22Rv1 (cell line): ENCODE results near the gene ZNF317.
"Not testable (repeated sequence)": the region's sequence is repeated elsewhere in the genome, so short reads cannot be mapped to it uniquely, and the experiment has no call there.

Source experiments
- ZFX ChIP-seq: fragments of 450-650 bp; IDR thresholded peaks from 2 replicates; pipeline ENCODE4 v1.6.1; 2017; ENCODE audit warnings: antibody characterized with exemption, borderline replicate concordance
- TF ChIP-seq, protein P1 (sequence below): fragments of 450-650 bp; IDR thresholded peaks from 2 replicates; pipeline ENCODE4 v1.5.1; 2017; ENCODE audit warnings: mild to moderate bottlenecking

DNA sequence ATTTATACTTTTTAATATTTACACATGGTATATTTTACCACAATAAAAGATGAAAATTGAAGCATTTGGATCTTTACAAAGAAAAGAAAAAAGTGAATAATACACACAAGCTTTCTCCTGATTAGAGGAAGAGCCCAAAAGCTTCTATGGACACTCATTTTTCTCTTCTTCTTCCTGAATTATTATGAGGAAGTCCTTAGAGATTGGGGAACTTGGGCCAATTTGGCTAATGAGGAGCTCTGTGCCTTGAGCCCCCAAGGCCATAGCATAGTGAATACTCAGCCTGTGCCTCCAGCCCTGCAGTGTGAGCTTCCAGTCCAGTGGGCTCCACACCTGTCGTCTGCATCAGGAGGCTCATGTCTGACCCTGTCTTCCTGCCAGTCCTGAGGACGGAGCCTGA lies 57.8 kb downstream of the ZNF317 start:
- TF ChIP-seq, protein P1, sequence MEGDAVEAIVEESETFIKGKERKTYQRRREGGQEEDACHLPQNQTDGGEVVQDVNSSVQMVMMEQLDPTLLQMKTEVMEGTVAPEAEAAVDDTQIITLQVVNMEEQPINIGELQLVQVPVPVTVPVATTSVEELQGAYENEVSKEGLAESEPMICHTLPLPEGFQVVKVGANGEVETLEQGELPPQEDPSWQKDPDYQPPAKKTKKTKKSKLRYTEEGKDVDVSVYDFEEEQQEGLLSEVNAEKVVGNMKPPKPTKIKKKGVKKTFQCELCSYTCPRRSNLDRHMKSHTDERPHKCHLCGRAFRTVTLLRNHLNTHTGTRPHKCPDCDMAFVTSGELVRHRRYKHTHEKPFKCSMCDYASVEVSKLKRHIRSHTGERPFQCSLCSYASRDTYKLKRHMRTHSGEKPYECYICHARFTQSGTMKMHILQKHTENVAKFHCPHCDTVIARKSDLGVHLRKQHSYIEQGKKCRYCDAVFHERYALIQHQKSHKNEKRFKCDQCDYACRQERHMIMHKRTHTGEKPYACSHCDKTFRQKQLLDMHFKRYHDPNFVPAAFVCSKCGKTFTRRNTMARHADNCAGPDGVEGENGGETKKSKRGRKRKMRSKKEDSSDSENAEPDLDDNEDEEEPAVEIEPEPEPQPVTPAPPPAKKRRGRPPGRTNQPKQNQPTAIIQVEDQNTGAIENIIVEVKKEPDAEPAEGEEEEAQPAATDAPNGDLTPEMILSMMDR: not testable (repeated sequence)
- not testable (repeated sequence) for TF ChIP-seq ZFX
